ENCODE data around the gene CREBBP. TPM values are rescaled to one million over a fixed set of nuclear protein-coding genes. Genes with fewer than 3 reads are reported as not detected.

Gene CREBBP
- total and polyA plus RNA-seq, 9 of the 15 experiments (the other 6 are each of a cell fraction or from before 2014, with no cell fraction given), result 0.70 to 24.8 (median 5.6) TPM

DNA sequence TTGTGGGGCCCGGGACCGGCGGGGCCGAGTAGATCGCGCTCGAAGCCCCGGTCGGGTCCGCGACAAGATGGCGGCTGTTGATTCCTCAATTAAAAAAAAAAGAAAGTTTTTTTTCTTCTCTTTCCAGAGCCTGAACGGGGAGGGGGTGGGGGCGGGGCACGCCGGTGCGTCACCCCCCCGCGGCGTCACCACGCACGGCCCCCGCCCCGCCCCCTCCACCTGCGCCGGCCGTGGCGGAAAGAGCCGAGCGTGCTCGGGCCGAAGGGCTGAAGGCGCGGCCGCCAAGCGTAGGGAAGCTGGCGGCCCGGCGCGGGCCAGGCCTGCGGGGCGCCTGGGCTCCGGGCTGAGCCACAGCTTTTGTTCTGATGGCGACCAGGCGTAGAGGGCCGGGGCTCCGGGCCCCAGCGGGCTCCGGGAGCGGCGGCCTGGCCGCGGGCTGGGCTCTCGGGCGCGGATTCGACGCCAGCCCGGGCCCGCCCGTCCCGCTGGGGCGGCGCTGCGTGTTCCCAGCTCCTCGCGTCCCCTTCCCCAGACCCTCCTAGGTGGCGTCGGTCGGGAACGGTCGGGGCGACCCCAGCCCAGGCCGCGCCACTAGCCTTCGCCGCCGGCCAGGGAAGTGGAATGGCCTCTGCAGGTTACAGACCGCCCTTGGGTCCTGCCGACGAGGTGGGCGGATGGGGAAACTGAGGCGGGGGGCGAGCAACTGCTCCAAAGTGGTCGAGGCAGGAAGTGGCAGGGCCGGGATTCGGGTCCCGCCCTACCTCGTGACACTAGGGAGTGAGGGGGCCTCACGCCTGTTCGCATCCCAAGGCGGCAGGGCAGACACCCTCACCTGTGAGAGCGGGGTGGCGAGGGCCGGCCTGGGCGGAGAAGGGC, at the start of gene CREBBP (continued):
- TF ChIP-seq ZNF518B (CRISPR knock-in tag; IDR thresholded peaks at IDR 0.05) (no peak), XRCC5 (IDR thresholded peaks at IDR 0.05; ENCODE audit: low read depth, low read length) (no peak), ZNF124 (CRISPR knock-in tag; IDR thresholded peaks at IDR 0.05) (no peak), HOXB6 (CRISPR knock-in tag; IDR thresholded peaks at IDR 0.05; ENCODE audit: borderline replicate concordance) (no peak), ZNF717 (CRISPR knock-in tag; IDR thresholded peaks at IDR 0.05) (no peak), ZNF584 (CRISPR knock-in tag; IDR thresholded peaks at IDR 0.05; ENCODE audit: low read depth) (no peak), ZNF24 (IDR thresholded peaks at IDR 0.05) (no peak), ZNF699 (CRISPR knock-in tag; IDR thresholded peaks at IDR 0.05; ENCODE audit: insufficient replicate concordance) (no peak), HNRNPUL1 (IDR thresholded peaks at IDR 0.05; ENCODE audit: low read length) (no peak), TFAM (CRISPR knock-in tag; conservative IDR thresholded peaks at IDR 0.05) (no peak), MITF (IDR thresholded peaks at IDR 0.05) (no peak), ZNF764 (CRISPR knock-in tag; IDR thresholded peaks at IDR 0.05; ENCODE audit: low read depth) (no peak), FOXK1 (CRISPR knock-in tag; IDR thresholded peaks at IDR 0.05; ENCODE audit: borderline replicate concordance) (no peak), PHF20 (IDR thresholded peaks at IDR 0.05; ENCODE audit: partially characterized antibody) (peak; percentile 41), ZNF121 (CRISPR knock-in tag; conservative IDR thresholded peaks at IDR 0.05) (no peak), SP1 (CRISPR knock-in tag; IDR thresholded peaks at IDR 0.05) (no peak), ZNF224 (CRISPR knock-in tag; IDR thresholded peaks at IDR 0.05) (no peak), ZNF274 (IDR thresholded peaks at IDR 0.05; ENCODE audit: borderline replicate concordance, low read depth, low read length) (no peak), MCM7 (IDR thresholded peaks at IDR 0.05) (no peak), RBM15 (IDR thresholded peaks at IDR 0.05; ENCODE audit: insufficient read depth, low read length) (no peak), CREB3L1 (IDR thresholded peaks at IDR 0.05; ENCODE audit: borderline replicate concordance, low read depth) (no peak), FOXJ3 (CRISPR knock-in tag; IDR thresholded peaks at IDR 0.05) (no peak)
- TF ChIP-seq, protein P1, sequence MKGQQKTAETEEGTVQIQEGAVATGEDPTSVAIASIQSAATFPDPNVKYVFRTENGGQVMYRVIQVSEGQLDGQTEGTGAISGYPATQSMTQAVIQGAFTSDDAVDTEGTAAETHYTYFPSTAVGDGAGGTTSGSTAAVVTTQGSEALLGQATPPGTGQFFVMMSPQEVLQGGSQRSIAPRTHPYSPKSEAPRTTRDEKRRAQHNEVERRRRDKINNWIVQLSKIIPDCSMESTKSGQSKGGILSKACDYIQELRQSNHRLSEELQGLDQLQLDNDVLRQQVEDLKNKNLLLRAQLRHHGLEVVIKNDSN (CRISPR knock-in tag; IDR thresholded peaks at IDR 0.05), result no peak

Measured in K562 (cell line).